Amniotic stem cell (primary cell): ENCODE measurements around the gene ARL6IP5.

ENCODE experiments used
- DNase-seq: peaks from one replicate; lab custom pipeline; 2025; lab: John Stamatoyannopoulos, UW

The ARL6IP5 gene

GRCh38 chr3:69116897-69117296 lies 32.2 kb downstream of the ARL6IP5 start:
- DNase-seq, result no peak

- no peak for DNase-seq
Measured at GRCh38 chr3:69118555-69118954, 33.8 kb downstream of the ARL6IP5 start.

GRCh38 chr3:69119138-69119537 lies 34.4 kb downstream of the ARL6IP5 start:
- DNase-seq, result no peak

GRCh38 chr3:69119681-69120080 lies 34.9 kb downstream of the ARL6IP5 start:
- no peak for DNase-seq

DNA sequence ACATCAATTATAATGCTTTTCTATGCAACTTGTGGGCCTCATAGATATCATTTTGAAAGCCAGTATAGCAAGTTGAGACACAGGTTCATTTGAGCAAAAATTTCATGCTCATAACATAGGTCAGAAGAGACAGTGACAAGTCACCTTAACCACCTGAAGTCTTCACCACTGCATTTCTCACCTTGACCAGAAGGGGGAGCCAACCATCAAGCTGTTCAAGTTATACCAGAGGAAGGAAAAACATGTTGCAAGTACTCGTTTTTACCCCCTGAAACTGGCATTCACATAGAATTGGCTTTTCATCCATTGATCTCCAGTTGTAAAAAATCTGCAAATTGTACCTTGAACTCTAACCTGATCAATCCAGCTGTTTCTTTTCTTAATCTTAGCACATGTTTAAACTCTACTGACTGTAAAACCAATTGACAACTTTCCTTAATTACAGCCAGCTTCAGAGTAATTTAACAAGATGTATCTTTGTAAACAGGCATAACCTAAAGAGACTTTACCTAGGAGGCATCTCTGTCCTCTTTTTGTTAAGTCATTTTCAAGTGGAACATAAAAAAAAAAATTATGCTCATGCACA lies 36.2 kb downstream of the ARL6IP5 start:
- peak; percentile 19 for DNase-seq

DNA sequence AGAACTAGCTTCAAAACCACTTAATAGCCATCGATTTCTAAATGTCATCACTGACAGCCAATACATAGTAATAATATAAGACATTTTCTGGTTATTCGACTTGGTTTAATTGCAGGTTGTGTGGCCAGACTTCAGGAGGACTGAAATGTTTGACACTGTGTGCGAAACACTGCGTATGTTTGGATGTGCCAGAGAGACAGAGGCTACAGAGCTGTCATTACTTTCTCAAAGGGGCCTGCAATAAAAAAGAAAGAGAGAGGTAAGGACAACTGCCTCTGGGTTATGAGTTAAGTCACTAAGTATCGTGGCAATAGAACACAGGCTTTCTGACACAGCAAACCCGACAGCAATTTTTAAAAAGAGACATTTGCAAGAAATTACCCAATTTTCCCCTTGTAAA lies 36.8 kb downstream of the ARL6IP5 start:
- DNase-seq, result no peak

- no peak for DNase-seq
Measured at GRCh38 chr3:69121950-69122349, 37.2 kb downstream of the ARL6IP5 start.

- no peak for DNase-seq
Measured at GRCh38 chr3:69122403-69122802, 37.7 kb downstream of the ARL6IP5 start, which contains the start of gene LMOD3. LMOD3 (minus strand) TSS chr3:69122595; CDS start chr3:69122386, 209 bp downstream.

- DNase-seq, result no peak
Measured at GRCh38 chr3:69126216-69126615, 41.5 kb downstream of the ARL6IP5 start.

- DNase-seq, result no peak
Measured at GRCh38 chr3:69126999-69127398, 42.3 kb downstream of the ARL6IP5 start.

DNA sequence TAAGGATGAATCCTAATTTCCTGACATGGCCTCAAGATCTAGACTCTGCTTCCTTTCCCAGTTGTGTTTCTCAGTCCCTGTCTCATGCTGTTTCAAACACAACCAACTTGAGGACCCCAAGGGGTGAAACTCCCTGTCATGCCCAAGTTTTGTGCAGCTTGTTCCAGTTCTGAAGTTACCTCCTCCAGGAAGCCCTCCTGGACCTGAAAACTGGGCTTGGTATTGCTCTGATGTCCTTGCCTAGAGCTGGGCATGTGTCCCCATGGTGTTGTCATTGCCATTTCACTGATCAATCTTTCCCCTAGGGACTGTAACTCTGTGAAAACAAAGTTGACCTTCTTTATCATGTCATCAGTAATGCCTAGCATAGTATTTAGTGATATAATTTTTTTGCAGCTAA lies 43.8 kb downstream of the ARL6IP5 start:
- no peak for DNase-seq

- DNase-seq, result no peak
Measured at GRCh38 chr3:69129531-69129930, 44.8 kb downstream of the ARL6IP5 start.

GRCh38 chr3:69130689-69131088 lies 46.0 kb downstream of the ARL6IP5 start:
- no peak for DNase-seq

DNA sequence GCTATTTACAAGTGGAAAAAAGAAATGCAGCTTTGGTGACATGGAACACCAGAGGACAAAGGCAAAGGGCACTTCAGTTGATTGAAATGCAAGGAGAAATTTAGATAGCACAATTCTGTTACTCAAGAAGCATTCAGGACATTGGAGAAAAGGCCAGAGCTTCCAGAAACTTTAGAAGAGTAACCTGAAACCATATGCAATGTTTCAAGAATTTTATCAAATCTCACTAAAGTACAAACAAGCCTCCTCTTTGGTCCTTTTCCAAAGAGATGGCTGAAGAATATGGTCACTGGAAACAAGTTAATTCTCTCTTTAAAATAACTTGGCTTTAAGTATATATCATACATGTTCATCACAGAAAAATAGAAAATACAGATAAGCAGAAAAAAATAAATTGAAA lies 52.3 kb downstream of the ARL6IP5 start:
- no peak for DNase-seq

- no peak for DNase-seq
Measured at GRCh38 chr3:69137412-69137811, 52.7 kb downstream of the ARL6IP5 start.

- DNase-seq, result no peak
Measured at GRCh38 chr3:69141313-69141712, 56.6 kb downstream of the ARL6IP5 start.

DNA sequence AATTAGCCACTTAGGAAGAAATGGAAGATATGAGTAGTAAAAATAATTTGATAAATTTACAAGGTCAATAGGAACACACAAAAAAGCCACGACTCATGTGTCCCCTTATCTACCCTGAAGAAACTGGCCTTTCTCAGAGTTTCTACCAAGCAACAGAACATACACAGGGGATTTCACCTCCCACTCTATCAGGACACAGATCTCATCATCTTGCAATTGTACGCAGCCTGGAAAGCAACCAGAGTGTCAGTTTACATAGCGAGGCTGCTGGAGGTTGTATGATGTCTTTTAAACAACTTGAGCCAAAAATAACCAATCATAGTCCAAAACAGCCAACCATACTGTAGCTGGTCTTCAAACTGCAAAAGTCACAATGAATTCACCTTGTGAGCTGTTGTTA lies 57.4 kb downstream of the ARL6IP5 start:
- DNase-seq, result no peak

DNA sequence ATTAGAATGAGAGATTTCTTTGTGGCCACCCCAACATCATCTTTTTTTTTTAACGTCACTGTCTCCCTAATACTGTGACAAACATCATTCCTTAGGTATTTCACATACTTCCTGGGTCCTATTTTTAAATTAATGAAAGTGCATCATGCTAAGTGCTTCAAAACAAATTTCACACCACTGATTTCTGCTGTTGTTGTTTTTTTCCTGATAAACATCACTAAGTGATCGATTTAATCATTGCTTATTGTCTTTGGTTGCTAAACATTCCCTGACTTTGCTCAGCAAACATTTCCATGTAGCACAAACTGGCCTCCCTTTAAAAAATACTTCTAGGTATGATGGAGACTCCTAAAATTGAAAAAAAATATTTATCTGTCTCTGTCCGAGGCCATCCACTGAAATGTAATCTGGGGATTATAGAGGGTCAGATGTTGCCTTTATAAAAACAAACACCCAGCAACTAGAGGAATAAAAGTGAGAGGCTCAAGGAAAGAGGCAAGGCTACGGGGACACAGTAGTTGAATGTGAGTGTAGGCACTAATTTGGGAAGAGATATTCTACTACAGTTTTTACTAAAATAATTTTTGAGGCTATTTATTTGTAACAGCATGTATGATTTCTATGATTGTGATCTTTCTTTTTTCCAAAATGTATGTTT lies 58.2 kb downstream of the ARL6IP5 start:
- no peak for DNase-seq

- DNase-seq, result no peak
Measured at GRCh38 chr3:69143612-69144011, 58.9 kb downstream of the ARL6IP5 start.

GRCh38 chr3:69144631-69145245 lies 60.0 kb downstream of the ARL6IP5 start:
- DNase-seq, result no peak

DNA sequence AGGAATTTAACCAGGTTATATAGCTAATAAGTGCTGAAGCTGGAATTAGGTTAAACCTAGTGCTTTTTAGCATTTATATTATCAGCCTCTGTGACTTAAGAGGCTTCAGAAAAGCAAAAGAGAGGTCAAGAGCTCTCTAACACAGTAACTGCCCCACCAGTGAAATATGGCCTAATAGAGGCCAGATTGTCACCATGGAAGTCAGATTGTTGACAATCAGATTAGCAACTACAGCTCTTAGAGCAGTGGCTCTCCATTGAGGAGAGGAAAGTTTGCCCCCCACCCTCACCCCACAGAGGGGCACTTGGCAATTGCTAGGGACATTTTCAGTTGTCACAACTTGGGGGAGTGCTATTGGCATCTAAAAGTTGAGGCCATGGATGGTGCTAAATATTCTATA lies 61.0 kb downstream of the ARL6IP5 start:
- no peak for DNase-seq

GRCh38 chr3:69149586-69149985 lies 64.8 kb downstream of the ARL6IP5 start:
- no peak for DNase-seq
